Endothelial cell (in vitro differentiated cells): ENCODE data around the gene HDAC4. TPM values are rescaled to one million over a fixed set of nuclear protein-coding genes. Genes with fewer than 3 reads are reported as not detected.

Experiments
- DNase-seq: peaks from one replicate; pipeline ENCODE4 v3.0.0; 2021; ENCODE audit warnings: low spot score
- H3K27ac Mint-ChIP-seq: one replicate; pipeline ENCODE4 v1.8.0; 2021; ENCODE audit warnings: mixed read lengths, inconsistent platforms; ENCODE audit not compliant: unreplicated experiment
- H3K27me3 Mint-ChIP-seq: one replicate; pipeline ENCODE4 v1.8.0; 2021; ENCODE audit warnings: mild to moderate bottlenecking, moderate library complexity, mixed read lengths, inconsistent platforms; ENCODE audit not compliant: unreplicated experiment
- H3K36me3 Mint-ChIP-seq: one replicate; pipeline ENCODE4 v1.8.0; 2021; ENCODE audit warnings: mild to moderate bottlenecking, low read depth, mixed read lengths, inconsistent platforms; ENCODE audit not compliant: unreplicated experiment
- H3K4me1 Mint-ChIP-seq: one replicate; pipeline ENCODE4 v1.8.0; 2021; ENCODE audit warnings: mild to moderate bottlenecking, mixed read lengths, inconsistent platforms; ENCODE audit not compliant: unreplicated experiment
- H3K4me3 Mint-ChIP-seq: one replicate; pipeline ENCODE4 v1.8.0; 2021; ENCODE audit warnings: mild to moderate bottlenecking, mixed read lengths, inconsistent platforms; ENCODE audit not compliant: unreplicated experiment
- H3K9me3 Mint-ChIP-seq: one replicate; pipeline ENCODE4 v1.8.0; 2021; ENCODE audit warnings: mixed read lengths, inconsistent platforms; ENCODE audit not compliant: unreplicated experiment
- CTCF ChIP-seq: fragments of 200-600 bp; sonication (generic); IDR thresholded peaks from one replicate; pipeline ENCODE4 v1.5.0; 2021; ENCODE audit warnings: antibody characterized with exemption; ENCODE audit not compliant: unreplicated experiment
- total RNA-seq: library from RNA; stranded (reverse); fragmentation: NEBNext Ultra II Directional; extraction: Animal tissue kit (Norgen Biotek cat#: 25700); gene quantifications from one replicate; pipeline ENCODE4 v1.2.1, GENCODE V29; 2021; ENCODE audit not compliant: unreplicated experiment

HDAC4 gene
- total RNA-seq, 1 donor from 2014 or later = 26.0 TPM

GRCh38 chr2:239105234-239105633, 295.6 kb downstream of the HDAC4 start:
- Mint-ChIP-seq H3K27ac (no peak overlapping the region), H3K9me3 (no peaks in the 10 kb centered on the region), H3K4me3 (no peak overlapping the region), H3K4me1 (no peaks in the 10 kb centered on the region), H3K36me3 (peaks cover 2% of the 10 kb centered on the region), H3K27me3 (peaks cover 2% of the 10 kb centered on the region)
- no peak for TF ChIP-seq CTCF
- no peak for DNase-seq

GRCh38 chr2:239104800-239105199, 296.0 kb downstream of the HDAC4 start:
- no peak for DNase-seq
- TF ChIP-seq CTCF = no peak
- H3K4me3 Mint-ChIP-seq = no peak overlapping the region
- H3K36me3 Mint-ChIP-seq = peaks cover 4% of the 10 kb centered on the region
- H3K27ac Mint-ChIP-seq = no peak overlapping the region
- H3K27me3 Mint-ChIP-seq = peaks cover 2% of the 10 kb centered on the region
- no peaks in the 10 kb centered on the region for H3K9me3 Mint-ChIP-seq
- no peaks in the 10 kb centered on the region for H3K4me1 Mint-ChIP-seq

- H3K27me3 Mint-ChIP-seq = peaks cover 2% of the 10 kb centered on the region
Measured at GRCh38 chr2:239103125-239104098, 297.4 kb downstream of the HDAC4 start.

GRCh38 chr2:239102266-239102665, 298.6 kb downstream of the HDAC4 start:
- DNase-seq = no peak
- Mint-ChIP-seq H3K4me3 (no peak overlapping the region), H3K9me3 (no peaks in the 10 kb centered on the region), H3K27me3 (peaks cover 2% of the 10 kb centered on the region), H3K27ac (no peak overlapping the region), H3K36me3 (peaks cover 12% of the 10 kb centered on the region), H3K4me1 (no peaks in the 10 kb centered on the region)
- TF ChIP-seq CTCF = no peak

More at GRCh38 chr2:239103125-239104098, 297.4 kb downstream of the HDAC4 start:
- H3K4me1 Mint-ChIP-seq = no peaks in the 10 kb centered on the region
- no peak for TF ChIP-seq CTCF
- peaks cover 7% of the 10 kb centered on the region for H3K36me3 Mint-ChIP-seq
- no peak overlapping the region for H3K4me3 Mint-ChIP-seq
- no peak for DNase-seq
- no peak overlapping the region for H3K27ac Mint-ChIP-seq
- no peaks in the 10 kb centered on the region for H3K9me3 Mint-ChIP-seq

- Mint-ChIP-seq H3K27ac (no peak overlapping the region), H3K9me3 (no peaks in the 10 kb centered on the region), H3K4me1 (no peaks in the 10 kb centered on the region), H3K27me3 (peaks cover 2% of the 10 kb centered on the region), H3K4me3 (no peak overlapping the region), H3K36me3 (peaks cover 12% of the 10 kb centered on the region)
- no peak for TF ChIP-seq CTCF
- no peak for DNase-seq
Measured at GRCh38 chr2:239101807-239102206, 299.0 kb downstream of the HDAC4 start.
